Chondrocyte (in vitro differentiated cells): ENCODE results near the gene EML6. TPM values are rescaled to one million over a fixed set of nuclear protein-coding genes. Genes with fewer than 3 reads are reported as not detected.

ENCODE experiments used
- DNase-seq: peaks from one replicate; pipeline ENCODE4 v3.0.0; 2021; ENCODE audit warnings: mixed read lengths, low spot score
- H3K27ac Mint-ChIP-seq: one replicate; pipeline ENCODE4 v1.8.0; 2021; ENCODE audit warnings: mild to moderate bottlenecking, moderate library complexity, mixed read lengths; ENCODE audit not compliant: unreplicated experiment
- H3K27me3 Mint-ChIP-seq: 2 replicates; pipeline ENCODE4 v1.8.0; 2021; ENCODE audit warnings: low read depth, mixed read lengths
- H3K36me3 Mint-ChIP-seq: 2 replicates; pipeline ENCODE4 v1.8.0; 2021; ENCODE audit warnings: low read depth, mixed read lengths
- H3K4me1 Mint-ChIP-seq: 2 replicates; pipeline ENCODE4 v1.8.0; 2021; ENCODE audit warnings: low read depth, mild to moderate bottlenecking, mixed read lengths
- H3K4me3 Mint-ChIP-seq: one replicate; pipeline ENCODE4 v1.8.0; 2021; ENCODE audit warnings: mild to moderate bottlenecking, moderate library complexity, mixed read lengths; ENCODE audit not compliant: unreplicated experiment
- H3K9me3 Mint-ChIP-seq: 2 replicates; pipeline ENCODE4 v1.8.0; 2021; ENCODE audit warnings: low read depth, mixed read lengths
- CTCF ChIP-seq: fragments of 200-600 bp; sonication (generic); IDR thresholded peaks from 2 replicates; pipeline ENCODE4 v1.5.0; 2021; ENCODE audit warnings: antibody characterized with exemption, mild to moderate bottlenecking, moderate library complexity
- total RNA-seq: library from RNA; stranded (reverse); gene quantifications from 3 replicates; pipeline ENCODE4 v1.2.1, GENCODE V29; 2021

EML6 gene
- total RNA-seq, 1 donor from 2014 or later: 1.1 TPM

- no peak for DNase-seq
- no peak overlapping the region for H3K4me3 Mint-ChIP-seq
- no peaks in the 10 kb centered on the region for H3K9me3 Mint-ChIP-seq
- no peaks in the 10 kb centered on the region for H3K36me3 Mint-ChIP-seq
- H3K27me3 Mint-ChIP-seq: no peaks in the 10 kb centered on the region
- no peak overlapping the region for H3K27ac Mint-ChIP-seq
- H3K4me1 Mint-ChIP-seq: peaks cover 11% of the 10 kb centered on the region
- TF ChIP-seq CTCF: no peak
Observed at GRCh38 chr2:54955358-54956110, 232.1 kb downstream of the EML6 start.

GRCh38 chr2:54956111-54956627, 232.7 kb downstream of the EML6 start:
- no peak for TF ChIP-seq CTCF
- Mint-ChIP-seq H3K27ac (no peak overlapping the region), H3K36me3 (peaks cover 2% of the 10 kb centered on the region), H3K4me1 (peaks cover 11% of the 10 kb centered on the region), H3K4me3 (no peak overlapping the region), H3K9me3 (no peaks in the 10 kb centered on the region), H3K27me3 (no peaks in the 10 kb centered on the region)
- DNase-seq: no peak

- H3K4me1 Mint-ChIP-seq: peaks cover 10% of the 10 kb centered on the region
- DNase-seq: no peak
- peaks cover 2% of the 10 kb centered on the region for H3K36me3 Mint-ChIP-seq
- no peaks in the 10 kb centered on the region for H3K27me3 Mint-ChIP-seq
- no peak overlapping the region for H3K4me3 Mint-ChIP-seq
- no peak for TF ChIP-seq CTCF
- no peak overlapping the region for H3K27ac Mint-ChIP-seq
- no peaks in the 10 kb centered on the region for H3K9me3 Mint-ChIP-seq
Observed at GRCh38 chr2:54957321-54957999, 234.0 kb downstream of the EML6 start.

GRCh38 chr2:54958717-54959371, 235.4 kb downstream of the EML6 start:
- Mint-ChIP-seq H3K27ac (no peak overlapping the region), H3K9me3 (no peaks in the 10 kb centered on the region)

More at GRCh38 chr2:54958717-54959371, 235.4 kb downstream of the EML6 start:
- H3K4me1 Mint-ChIP-seq: peaks cover 2% of the 10 kb centered on the region
- no peak for TF ChIP-seq CTCF
- no peak overlapping the region for H3K4me3 Mint-ChIP-seq
- DNase-seq: no peak
- peaks cover 2% of the 10 kb centered on the region for H3K36me3 Mint-ChIP-seq
- no peaks in the 10 kb centered on the region for H3K27me3 Mint-ChIP-seq
